Nephron progenitor cell (in vitro differentiated cells): ENCODE data around the gene PCGF1.
"Not testable (repeated sequence)": the region's sequence is repeated elsewhere in the genome, so short reads cannot be mapped to it uniquely, and the experiment has no call there.

Experiments used
- DNase-seq: peaks from one replicate; pipeline ENCODE4 v3.0.0; 2021
- H3K27ac Mint-ChIP-seq: 2 replicates; pipeline ENCODE4 v1.8.0; 2021; ENCODE audit warnings: mild to moderate bottlenecking, moderate library complexity, mixed read lengths
- H3K27me3 Mint-ChIP-seq: 2 replicates; pipeline ENCODE4 v1.8.0; 2021; ENCODE audit warnings: mild to moderate bottlenecking, low read depth, mixed read lengths; ENCODE audit not compliant: poor library complexity
- H3K36me3 Mint-ChIP-seq: 2 replicates; pipeline ENCODE4 v1.8.0; 2021; ENCODE audit warnings: low read depth, mixed read lengths
- H3K4me1 Mint-ChIP-seq: 2 replicates; pipeline ENCODE4 v1.8.0; 2021; ENCODE audit warnings: mixed read lengths
- H3K4me3 Mint-ChIP-seq: 2 replicates; pipeline ENCODE4 v1.8.0; 2021; ENCODE audit warnings: mild to moderate bottlenecking, moderate library complexity, mixed read lengths
- H3K9me3 Mint-ChIP-seq: 2 replicates; pipeline ENCODE4 v1.8.0; 2021; ENCODE audit warnings: mild to moderate bottlenecking, moderate library complexity, mixed read lengths
- CTCF ChIP-seq: fragments of 200-600 bp; sonication (generic); IDR thresholded peaks from 2 replicates; pipeline ENCODE4 v1.5.0; 2021; ENCODE audit warnings: antibody characterized with exemption

Gene PCGF1

DNA sequence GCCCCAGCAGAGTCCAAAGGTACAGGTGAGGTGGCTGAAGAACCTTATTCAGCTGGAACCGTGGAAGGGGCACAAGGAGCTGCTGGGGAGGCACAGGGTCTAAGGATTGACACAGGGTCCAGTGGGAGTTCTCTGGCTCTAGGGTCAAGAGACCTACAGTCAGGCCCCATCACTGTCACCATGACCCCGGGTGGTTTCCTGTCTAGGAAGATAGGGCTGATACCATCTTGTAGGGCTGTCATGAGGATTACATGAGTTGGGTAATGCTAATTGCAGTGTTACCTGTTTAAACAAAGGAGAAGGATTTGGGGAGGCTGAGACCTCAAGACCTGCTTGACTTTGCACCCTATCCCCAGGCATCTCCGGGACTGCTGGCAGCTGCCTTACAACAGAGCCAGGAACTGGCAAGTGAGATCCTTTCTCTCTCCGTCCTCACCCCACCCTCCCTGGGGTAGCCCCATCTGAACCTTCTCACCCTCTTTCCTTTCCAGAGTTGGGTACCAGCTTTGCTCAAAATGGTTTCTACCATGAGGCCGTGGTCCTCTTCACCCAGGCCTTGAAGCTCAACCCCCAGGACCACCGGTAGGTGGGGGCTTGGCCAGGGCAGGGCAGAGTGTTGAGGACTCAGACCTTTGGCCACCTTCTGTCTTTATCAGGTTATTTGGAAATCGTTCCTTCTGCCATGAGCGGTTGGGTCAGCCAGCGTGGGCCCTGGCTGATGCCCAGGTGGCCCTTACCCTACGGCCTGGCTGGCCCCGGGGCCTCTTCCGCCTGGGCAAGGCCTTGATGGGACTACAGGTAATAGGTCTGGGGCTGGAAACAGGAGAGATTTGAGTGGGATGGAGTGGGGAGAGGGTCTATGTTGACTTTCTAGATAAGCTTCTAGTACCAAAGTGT, 15.6 kb downstream of the PCGF1 start:
- no peak for TF ChIP-seq CTCF
- Mint-ChIP-seq H3K27ac (no peak overlapping the region), H3K9me3 (no peaks in the 10 kb centered on the region), H3K36me3 (peaks cover 54% of the 10 kb centered on the region), H3K4me1 (no peaks in the 10 kb centered on the region), H3K4me3 (no peak overlapping the region), H3K27me3 (peaks cover 26% of the 10 kb centered on the region)
- no peak for DNase-seq

DNA sequence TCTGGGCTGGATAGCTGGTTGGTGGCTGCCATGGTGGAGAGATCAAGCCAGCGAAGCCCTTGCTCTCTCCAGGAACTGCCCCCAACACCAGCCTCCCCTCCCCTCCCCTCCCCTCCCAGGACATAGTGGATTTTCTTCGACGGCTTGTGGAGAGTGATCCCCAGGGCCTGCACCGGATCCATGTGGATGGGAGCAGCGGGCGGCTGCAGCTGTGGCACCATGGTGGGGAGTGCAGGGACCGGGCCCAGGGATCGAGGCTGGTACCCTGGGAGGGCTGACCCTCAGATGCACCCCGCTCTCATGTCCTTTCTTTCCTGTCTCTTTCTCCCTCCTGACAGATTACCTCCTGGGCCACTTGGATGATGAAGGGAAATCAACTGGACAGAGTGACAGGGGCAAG, 17.6 kb downstream of the PCGF1 start:
- H3K9me3 Mint-ChIP-seq: no peaks in the 10 kb centered on the region
- no peaks in the 10 kb centered on the region for H3K4me1 Mint-ChIP-seq
- no peak overlapping the region for H3K4me3 Mint-ChIP-seq
- no peak for TF ChIP-seq CTCF
- peaks cover 60% of the 10 kb centered on the region for H3K36me3 Mint-ChIP-seq
- no peak for DNase-seq
- peaks cover 6% of the 10 kb centered on the region for H3K27me3 Mint-ChIP-seq
- H3K27ac Mint-ChIP-seq: no peak overlapping the region

- Mint-ChIP-seq H3K27me3 (no peaks in the 10 kb centered on the region), H3K36me3 (peaks cover 54% of the 10 kb centered on the region), H3K9me3 (no peaks in the 10 kb centered on the region), H3K4me3 (no peak overlapping the region), H3K4me1 (no peaks in the 10 kb centered on the region), H3K27ac (no peak overlapping the region)
- TF ChIP-seq CTCF: no peak
- no peak for DNase-seq
Observed at GRCh38 chr2:74488643-74489481, 18.6 kb downstream of the PCGF1 start.

DNA sequence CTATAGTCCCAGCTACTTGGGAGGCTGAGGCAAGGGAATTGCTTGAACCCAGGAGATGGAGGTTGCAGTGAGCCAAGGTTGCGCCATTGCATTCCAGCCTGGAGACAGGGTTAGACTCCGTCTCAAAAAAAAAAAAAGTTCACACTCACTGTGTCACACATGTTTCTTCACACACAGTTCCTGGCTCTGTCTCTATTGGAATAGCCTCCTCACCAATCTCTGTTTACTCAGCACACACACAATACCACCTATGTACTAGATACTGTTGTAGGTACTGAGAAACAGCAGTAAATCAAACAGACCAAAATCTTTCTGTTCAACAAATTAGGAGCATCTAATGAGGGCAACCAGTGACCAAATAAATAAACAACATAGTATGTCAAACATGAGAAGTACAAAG, 21.4 kb downstream of the PCGF1 start:
- H3K4me3 Mint-ChIP-seq: no peak overlapping the region
- H3K9me3 Mint-ChIP-seq: no peaks in the 10 kb centered on the region
- H3K36me3 Mint-ChIP-seq: peaks cover 35% of the 10 kb centered on the region
- no peak overlapping the region for H3K27ac Mint-ChIP-seq
- H3K4me1 Mint-ChIP-seq: peaks cover 16% of the 10 kb centered on the region
- no peak for TF ChIP-seq CTCF
- no peak for DNase-seq
- H3K27me3 Mint-ChIP-seq: peaks cover 2% of the 10 kb centered on the region

DNA sequence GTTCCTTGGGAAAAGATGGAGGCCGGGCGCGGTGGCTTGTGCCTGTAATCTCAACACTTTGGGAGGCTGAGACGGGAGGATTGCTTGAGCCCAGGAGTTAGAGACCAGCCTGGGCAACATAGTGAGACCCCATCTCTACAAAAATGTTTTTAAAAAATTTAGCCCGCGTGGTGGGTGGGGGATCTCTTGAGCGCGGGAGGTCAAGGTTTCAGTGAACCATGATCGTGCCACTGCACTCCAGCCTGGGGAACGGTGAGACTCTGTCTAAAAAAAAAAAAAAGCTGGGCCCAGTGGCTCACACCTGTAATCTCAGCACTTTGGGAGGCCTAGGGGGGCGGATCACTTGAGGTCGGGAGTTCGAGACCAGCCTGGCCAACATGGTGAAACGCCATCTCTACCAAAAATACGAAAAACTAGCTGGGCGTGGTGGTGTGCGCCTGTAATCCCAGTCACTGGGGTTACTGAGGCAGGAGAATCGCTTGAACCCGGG, 23.8 kb downstream of the PCGF1 start:
- not testable (repeated sequence) for H3K27me3 Mint-ChIP-seq, DNase-seq, H3K9me3 Mint-ChIP-seq
- peaks cover 32% of the 10 kb centered on the region for H3K36me3 Mint-ChIP-seq
- H3K27ac Mint-ChIP-seq: peak overlapping the region; percentile 68
- H3K4me3 Mint-ChIP-seq: peak overlapping the region; percentile 94
- H3K4me1 Mint-ChIP-seq: peaks cover 34% of the 10 kb centered on the region
